GM18870 (cell line): Measurements from ENCODE around the gene SNX10.

Experiments
- ATAC-seq: cut with Tn5 transposase; IDR thresholded peaks from one replicate; pipeline ENCODE4 v1.9.1; 2021; ENCODE audit warnings: moderate library complexity; ENCODE audit not compliant: unreplicated experiment

SNX10 gene

GRCh38 chr7:26295586-26295985, 3.9 kb downstream of the SNX10 start:
- no peak for ATAC-seq

- ATAC-seq = no peak
Observed at GRCh38 chr7:26298472-26299058, 6.9 kb downstream of the SNX10 start.

GRCh38 chr7:26305090-26305868, 13.6 kb downstream of the SNX10 start:
- peak; percentile 60 for ATAC-seq

GRCh38 chr7:26305869-26306665, 14.4 kb downstream of the SNX10 start:
- ATAC-seq = no peak

GRCh38 chr7:26306790-26307189, 15.1 kb downstream of the SNX10 start:
- ATAC-seq = no peak

- ATAC-seq = no peak
Observed at GRCh38 chr7:26307226-26307625, 15.6 kb downstream of the SNX10 start.

GRCh38 chr7:26307791-26308190, 16.1 kb downstream of the SNX10 start:
- ATAC-seq = no peak

GRCh38 chr7:26308551-26308950, 16.9 kb downstream of the SNX10 start:
- ATAC-seq = no peak

- no peak for ATAC-seq
Observed at GRCh38 chr7:26309089-26309488, 17.4 kb downstream of the SNX10 start.

- ATAC-seq = no peak
Observed at GRCh38 chr7:26311798-26312197, 20.1 kb downstream of the SNX10 start.

- ATAC-seq = no peak
Observed at GRCh38 chr7:26317211-26317610, 25.5 kb downstream of the SNX10 start.

GRCh38 chr7:26318921-26319320, 27.3 kb downstream of the SNX10 start:
- ATAC-seq = no peak

GRCh38 chr7:26319636-26320035, 28.0 kb downstream of the SNX10 start:
- no peak for ATAC-seq

GRCh38 chr7:26320878-26321277, 29.2 kb downstream of the SNX10 start:
- ATAC-seq = no peak

- no peak for ATAC-seq
Observed at GRCh38 chr7:26321435-26321834, 29.8 kb downstream of the SNX10 start.

GRCh38 chr7:26326211-26326610, 34.5 kb downstream of the SNX10 start:
- no peak for ATAC-seq

GRCh38 chr7:26328498-26329390, 37.1 kb downstream of the SNX10 start:
- no peak for ATAC-seq

- no peak for ATAC-seq
Observed at GRCh38 chr7:26329520-26330255, 38.0 kb downstream of the SNX10 start.

- ATAC-seq = no peak
Observed at GRCh38 chr7:26331113-26331512, 39.5 kb downstream of the SNX10 start.

GRCh38 chr7:26331789-26332188, 40.1 kb downstream of the SNX10 start:
- ATAC-seq = no peak
